HCT116 (cell line): Measurements from ENCODE around the gene EHD3. TPM values are rescaled to one million over a fixed set of nuclear protein-coding genes. Genes with fewer than 3 reads are reported as not detected.

ENCODE experiments used
- ATAC-seq: fragments of 200-7000 bp; cut with Tn5 transposase; 2 replicates; pipeline ENCODE4 v1.9.1; 2020; ENCODE audit warnings: mild to moderate bottlenecking, moderate library complexity
- BruUV-seq: library from RNA; stranded (reverse); fragments of 400-500 nt; replicated peaks from 2 replicates; lab custom pipeline; 2021; lab: Mats Ljungman, UMichigan
- CTCF ChIA-PET: fragments of 300-600 bp; sonication (Branson Sonifier 250); formaldehyde crosslinking; loops from one replicate; lab custom pipeline; 2021; ENCODE audit warnings: antibody characterized with exemption; lab: Charles Lee
- POLR2A ChIA-PET: fragments of 300-600, 350-600 bp; sonication (Branson Sonifier 250); formaldehyde crosslinking; loops from one replicate; lab custom pipeline; 2021; ENCODE audit warnings: antibody characterized with exemption; lab: Charles Lee
- RAD21 ChIA-PET, 2 experiments: fragments of 300-600 bp; sonication (Branson Sonifier 250); formaldehyde crosslinking; loops; one replicate each; lab custom pipeline; 2023; ENCODE audit warnings: low total read pairs in 2 of 2; ENCODE audit not compliant: uncharacterized antibody in 2 of 2, unreplicated experiment in 2 of 2, low non-redundant PET in 1 of 2; lab: Charles Lee
- DNase-seq: peaks from one replicate; pipeline ENCODE4 v3.0.0-alpha.2; 2010; ENCODE audit warnings: low read depth, low spot score
- H2AFZ ChIP-seq: fragments of 200-600 bp; shearing (Covaris generic), sonication (generic); 2 replicates; pipeline ENCODE4 v1.6.1; 2017; ENCODE audit warnings: low read depth, mixed run types, mixed read lengths, antibody characterized with exemption, low read length; ENCODE audit not compliant: poor library complexity, severe bottlenecking
- H3K27ac ChIP-seq: 2 replicates; pipeline ENCODE4 v1.5.1; 2012; ENCODE audit warnings: low read depth, low read length
- H3K27me3 ChIP-seq: fragments of 200-600 bp; sonication (generic); 2 replicates; pipeline ENCODE4 v1.6.1; 2016; ENCODE audit warnings: mixed run types, low read length, mixed read lengths; ENCODE audit not compliant: insufficient read depth
- H3K36me3 ChIP-seq, 2 experiments: fragments of 200-500 bp in 1 of 2; fragments of 200-600 bp in 1 of 2; sonication (Bioruptor generic) in 1 of 2; sonication (generic) in 1 of 2; 2 replicates each; pipeline versions ENCODE4 v1.5.1 to v1.6.1; 2014 to 2016; ENCODE audit warnings: low read length in 2 of 2, inconsistent platforms in 1 of 2, mixed read lengths in 1 of 2, mixed run types in 1 of 2; ENCODE audit not compliant: insufficient read depth in 2 of 2, control insufficient read depth in 1 of 2
- H3K4me1 ChIP-seq, 2 experiments: fragments of 200-600 bp in 1 of 2; sonication (generic) in 1 of 2; 2 replicates each; pipeline versions ENCODE4 v1.5.1 to v1.6.1; 2012 to 2017; ENCODE audit warnings: low read length in 2 of 2, inconsistent platforms in 1 of 2, mild to moderate bottlenecking in 1 of 2, mixed read lengths in 1 of 2, mixed run types in 1 of 2, moderate library complexity in 1 of 2; ENCODE audit not compliant: insufficient read depth in 2 of 2, control insufficient read depth in 1 of 2
- H3K4me2 ChIP-seq: fragments of 200-600 bp; sonication (generic); 2 replicates; pipeline ENCODE4 v1.6.1; 2017; ENCODE audit warnings: mixed run types, low read length, mixed read lengths
- H3K4me3 ChIP-seq, 2 experiments: fragments of 200-600 bp in 1 of 2; sonication (generic) in 1 of 2; replicated peaks in 1 of 2; 2 replicates each; pipeline ENCODE4 v1.5.1; 2011 to 2016; ENCODE audit warnings: low read length in 2 of 2, control low read depth in 1 of 2, low read depth in 1 of 2, mild to moderate bottlenecking in 1 of 2, mixed read lengths in 1 of 2, mixed run types in 1 of 2
- H3K79me2 ChIP-seq: fragments of 200-600 bp; sonication (generic); 2 replicates; pipeline ENCODE4 v1.6.1; 2017; ENCODE audit warnings: mild to moderate bottlenecking, mixed run types, low read length, moderate library complexity, mixed read lengths; ENCODE audit not compliant: insufficient read depth
- H3K9ac ChIP-seq: fragments of 200-600 bp; sonication (generic); 2 replicates; pipeline ENCODE4 v1.6.1; 2016; ENCODE audit warnings: low read length, mixed read lengths
- H3K9me2 ChIP-seq: fragments of 200-600 bp; sonication (generic), shearing (Covaris generic); 2 replicates; pipeline ENCODE4 v1.6.1; 2017; ENCODE audit warnings: mixed run types, mild to moderate bottlenecking, moderate library complexity; ENCODE audit not compliant: insufficient read depth
- H3K9me3 ChIP-seq, 2 experiments: fragments of 200-500 bp in 1 of 2; fragments of 200-600 bp in 1 of 2; sonication (Bioruptor generic) in 1 of 2; sonication (generic) in 1 of 2; 2 replicates each; pipeline ENCODE4 v1.6.1; 2014 to 2017; ENCODE audit warnings: low read length in 2 of 2, mixed read lengths in 2 of 2, inconsistent platforms in 1 of 2, low read depth in 1 of 2, mild to moderate bottlenecking in 1 of 2, mixed run types in 1 of 2, moderate library complexity in 1 of 2; ENCODE audit not compliant: control insufficient read depth in 1 of 2, insufficient read depth in 1 of 2
- H4K20me1 ChIP-seq: fragments of 200-600 bp; sonication (generic), shearing (Covaris generic); 2 replicates; pipeline ENCODE4 v1.6.1; 2017; ENCODE audit warnings: mixed run types, mild to moderate bottlenecking, moderate library complexity; ENCODE audit not compliant: insufficient read depth
- CBX3 ChIP-seq: IDR thresholded peaks from 2 replicates; pipeline ENCODE4 v1.6.1; 2012; ENCODE audit warnings: low read depth
- EGR1 ChIP-seq: IDR thresholded peaks from 2 replicates; pipeline ENCODE4 v1.6.1; 2012; ENCODE audit warnings: low read depth
- EZH2 ChIP-seq: fragments of 200-600 bp; sonication (generic); IDR thresholded peaks from 2 replicates; pipeline ENCODE4 v1.6.1; 2017; ENCODE audit warnings: antibody characterized with exemption, mixed run types
- FOSL1 ChIP-seq: IDR thresholded peaks from 2 replicates; pipeline ENCODE4 v1.6.1; 2012; ENCODE audit warnings: low read depth
- POLR2A ChIP-seq: IDR thresholded peaks from 2 replicates; pipeline ENCODE4 v1.7.0; 2011; ENCODE audit warnings: borderline replicate concordance; ENCODE audit not compliant: insufficient read depth, insufficient read length; ENCODE audit errors: extremely low read depth
- RAD21 ChIP-seq: IDR thresholded peaks from 2 replicates; pipeline ENCODE4 v1.6.1; 2012; ENCODE audit warnings: low read depth, mild to moderate bottlenecking
- SRF ChIP-seq: IDR thresholded peaks from 2 replicates; pipeline ENCODE4 v1.6.1; 2012; ENCODE audit warnings: low read depth
- YY1 ChIP-seq: IDR thresholded peaks from 2 replicates; pipeline ENCODE4 v1.6.1; 2011; ENCODE audit warnings: low read length, low read depth, moderate library complexity, mild to moderate bottlenecking; ENCODE audit not compliant: insufficient replicate concordance; ENCODE audit errors: extremely low read depth
- ZFX ChIP-seq: fragments of 450-650 bp; IDR thresholded peaks from 2 replicates; pipeline ENCODE4 v1.6.1; 2017
- ZNF274 ChIP-seq: fragments of 200-500 bp; sonication (Bioruptor generic); IDR thresholded peaks from 2 replicates; pipeline ENCODE4 v1.6.1; 2014; ENCODE audit warnings: mild to moderate bottlenecking, low read depth, low read length, inconsistent platforms
- intact Hi-C: fragments of 100-400 bp; cut with micrococcal nuclease; formaldehyde crosslinking; loops from 2 replicates; pipeline ENCODE4 v1.10.0; 2022
- total RNA-seq: library from RNA; stranded (reverse); gene quantifications from one replicate; pipeline ENCODE4 v1.2.1, GENCODE V29; 2021; ENCODE audit not compliant: unreplicated experiment
- TF ChIP-seq, protein P1 (sequence below), 3 experiments: fragments of 200-600 bp in 1 of 3; sonication (generic) in 1 of 3; IDR thresholded peaks in 2 of 3; conservative IDR thresholded peaks in 1 of 3; 2 replicates each; pipeline ENCODE4 v1.5.1; 2012 to 2017; ENCODE audit warnings: low read depth in 2 of 3, low read length in 2 of 3, antibody characterized with exemption in 1 of 3, borderline replicate concordance in 1 of 3, control low read depth in 1 of 3, mild to moderate bottlenecking in 1 of 3, mixed read lengths in 1 of 3, mixed run types in 1 of 3, moderate library complexity in 1 of 3; ENCODE audit not compliant: insufficient read depth in 1 of 3
- TF ChIP-seq, protein P2 (sequence below): IDR thresholded peaks from 2 replicates; pipeline ENCODE4 v1.6.1; 2012; ENCODE audit warnings: low read depth
- TF ChIP-seq, protein P3 (sequence below): IDR thresholded peaks from 2 replicates; pipeline ENCODE4 v1.6.1; 2011; ENCODE audit warnings: mild to moderate bottlenecking, low read length, moderate library complexity; ENCODE audit not compliant: insufficient replicate concordance; ENCODE audit errors: extremely low read depth

EHD3 gene
- total RNA-seq, 1 experiment from 2014 or later, result not detected

DNA sequence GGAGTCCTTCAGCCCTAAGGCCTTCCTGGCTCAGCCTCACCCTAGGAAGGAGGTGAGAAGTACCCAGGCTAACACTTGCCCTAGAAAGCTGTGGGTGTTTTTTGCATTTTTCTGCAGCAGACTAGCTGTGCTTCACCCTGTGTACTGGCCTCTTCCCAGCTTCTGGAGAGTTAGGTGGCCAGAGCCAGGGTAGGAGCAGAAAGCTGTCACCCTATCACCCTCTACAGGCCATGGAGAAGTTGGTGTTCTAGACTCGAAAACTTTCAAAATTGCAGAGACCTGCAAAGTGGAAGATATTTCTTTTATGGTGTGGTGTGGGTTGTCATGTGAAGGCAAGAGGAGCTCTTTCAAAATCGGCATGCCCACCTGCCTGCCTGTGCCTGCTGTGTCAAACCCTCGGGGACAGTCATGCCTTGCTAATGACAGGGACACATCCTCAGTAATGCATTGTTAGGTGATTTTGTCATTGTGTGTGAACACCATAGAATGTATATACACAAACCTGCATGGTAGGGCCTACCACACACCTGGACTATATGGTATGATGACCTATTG, 29.8 kb downstream of the EHD3 start:
- RAD21 ChIA-PET, result no interaction called here
- H3K9me3 ChIP-seq, result no peaks in the 10 kb centered on the region
- intact Hi-C loops, result no loop called here
- H3K27me3 ChIP-seq, result no peaks in the 10 kb centered on the region
- no peak for DNase-seq
- H3K4me3 ChIP-seq, result no peak overlapping the region
- peak; percentile 14; the same call in 1 of the 2 replicates for TF ChIP-seq RAD21
- no peak for TF ChIP-seq EZH2
- TF ChIP-seq, all 23 proteins: peak for 1
- H3K9me2 ChIP-seq, result no peaks in the 10 kb centered on the region
- BruUV-seq, result no TSS peak
- no peak overlapping the region for H3K4me2 ChIP-seq
- no peak overlapping the region for H3K9ac ChIP-seq
- H3K27ac ChIP-seq, result no peak overlapping the region
- no peaks in the 10 kb centered on the region for H3K36me3 ChIP-seq
- no peaks in the 10 kb centered on the region for H3K4me1 ChIP-seq
- H4K20me1 ChIP-seq, result no peaks in the 10 kb centered on the region
- H3K79me2 ChIP-seq, result no peaks in the 10 kb centered on the region
- POLR2A ChIA-PET, result no interaction called here
- CTCF ChIA-PET, result no interaction called here
- ATAC-seq, result peak; percentile 42
- H2AFZ ChIP-seq, result no peak overlapping the region

DNA sequence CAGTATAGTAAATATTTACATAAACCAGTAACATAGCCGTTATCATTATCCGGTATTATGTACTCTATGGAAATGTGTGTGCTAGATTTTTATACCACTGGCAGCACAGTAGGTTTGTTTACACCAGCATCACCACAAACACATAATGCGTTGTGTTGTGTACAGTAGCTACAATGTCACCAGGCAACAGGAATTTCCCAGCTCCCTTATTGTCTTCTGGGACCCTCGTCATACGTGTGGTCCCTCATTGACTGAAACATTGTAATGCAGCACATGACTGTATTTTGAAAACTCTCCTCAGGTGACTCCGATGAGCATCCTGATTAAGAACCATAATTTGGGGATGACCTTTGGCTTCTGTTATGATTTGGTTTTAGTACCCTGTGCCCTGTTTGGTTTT, 31.3 kb downstream of the EHD3 start:
- no peak overlapping the region for H3K4me3 ChIP-seq
- no peaks in the 10 kb centered on the region for H3K9me3 ChIP-seq
- no peaks in the 10 kb centered on the region for H3K9me2 ChIP-seq
- H3K36me3 ChIP-seq, result no peaks in the 10 kb centered on the region
- intact Hi-C loops, result no loop called here
- no peaks in the 10 kb centered on the region for H3K4me1 ChIP-seq
- H3K9ac ChIP-seq, result no peak overlapping the region
- no peak overlapping the region for H3K27ac ChIP-seq
- BruUV-seq, result no TSS peak
- ATAC-seq, result no peak
- ChIA-PET CTCF (no interaction called here), POLR2A (no interaction called here), RAD21 (no interaction called here)
- no peak overlapping the region for H3K4me2 ChIP-seq
- H4K20me1 ChIP-seq, result no peaks in the 10 kb centered on the region
- H2AFZ ChIP-seq, result no peak overlapping the region
- H3K79me2 ChIP-seq, result no peaks in the 10 kb centered on the region
- no peak for DNase-seq
- no peaks in the 10 kb centered on the region for H3K27me3 ChIP-seq
- TF ChIP-seq POLR2A (no peak), SRF (no peak), CBX3 (no peak), EGR1 (no peak), EZH2 (no peak), ZNF274 (no peak), ZFX (no peak), YY1 (no peak), FOSL1 (no peak)
- TF ChIP-seq, protein P1, sequence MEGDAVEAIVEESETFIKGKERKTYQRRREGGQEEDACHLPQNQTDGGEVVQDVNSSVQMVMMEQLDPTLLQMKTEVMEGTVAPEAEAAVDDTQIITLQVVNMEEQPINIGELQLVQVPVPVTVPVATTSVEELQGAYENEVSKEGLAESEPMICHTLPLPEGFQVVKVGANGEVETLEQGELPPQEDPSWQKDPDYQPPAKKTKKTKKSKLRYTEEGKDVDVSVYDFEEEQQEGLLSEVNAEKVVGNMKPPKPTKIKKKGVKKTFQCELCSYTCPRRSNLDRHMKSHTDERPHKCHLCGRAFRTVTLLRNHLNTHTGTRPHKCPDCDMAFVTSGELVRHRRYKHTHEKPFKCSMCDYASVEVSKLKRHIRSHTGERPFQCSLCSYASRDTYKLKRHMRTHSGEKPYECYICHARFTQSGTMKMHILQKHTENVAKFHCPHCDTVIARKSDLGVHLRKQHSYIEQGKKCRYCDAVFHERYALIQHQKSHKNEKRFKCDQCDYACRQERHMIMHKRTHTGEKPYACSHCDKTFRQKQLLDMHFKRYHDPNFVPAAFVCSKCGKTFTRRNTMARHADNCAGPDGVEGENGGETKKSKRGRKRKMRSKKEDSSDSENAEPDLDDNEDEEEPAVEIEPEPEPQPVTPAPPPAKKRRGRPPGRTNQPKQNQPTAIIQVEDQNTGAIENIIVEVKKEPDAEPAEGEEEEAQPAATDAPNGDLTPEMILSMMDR (IDR thresholded peaks at IDR 0.05 in 2 of 3, conservative IDR thresholded peaks at IDR 0.05 in 1 of 3; ENCODE audit: borderline replicate concordance in 1 of 3, insufficient read depth in 1 of 3, low read depth in 2 of 3, low read length in 2 of 3), result no peak
- TF ChIP-seq, protein P2, sequence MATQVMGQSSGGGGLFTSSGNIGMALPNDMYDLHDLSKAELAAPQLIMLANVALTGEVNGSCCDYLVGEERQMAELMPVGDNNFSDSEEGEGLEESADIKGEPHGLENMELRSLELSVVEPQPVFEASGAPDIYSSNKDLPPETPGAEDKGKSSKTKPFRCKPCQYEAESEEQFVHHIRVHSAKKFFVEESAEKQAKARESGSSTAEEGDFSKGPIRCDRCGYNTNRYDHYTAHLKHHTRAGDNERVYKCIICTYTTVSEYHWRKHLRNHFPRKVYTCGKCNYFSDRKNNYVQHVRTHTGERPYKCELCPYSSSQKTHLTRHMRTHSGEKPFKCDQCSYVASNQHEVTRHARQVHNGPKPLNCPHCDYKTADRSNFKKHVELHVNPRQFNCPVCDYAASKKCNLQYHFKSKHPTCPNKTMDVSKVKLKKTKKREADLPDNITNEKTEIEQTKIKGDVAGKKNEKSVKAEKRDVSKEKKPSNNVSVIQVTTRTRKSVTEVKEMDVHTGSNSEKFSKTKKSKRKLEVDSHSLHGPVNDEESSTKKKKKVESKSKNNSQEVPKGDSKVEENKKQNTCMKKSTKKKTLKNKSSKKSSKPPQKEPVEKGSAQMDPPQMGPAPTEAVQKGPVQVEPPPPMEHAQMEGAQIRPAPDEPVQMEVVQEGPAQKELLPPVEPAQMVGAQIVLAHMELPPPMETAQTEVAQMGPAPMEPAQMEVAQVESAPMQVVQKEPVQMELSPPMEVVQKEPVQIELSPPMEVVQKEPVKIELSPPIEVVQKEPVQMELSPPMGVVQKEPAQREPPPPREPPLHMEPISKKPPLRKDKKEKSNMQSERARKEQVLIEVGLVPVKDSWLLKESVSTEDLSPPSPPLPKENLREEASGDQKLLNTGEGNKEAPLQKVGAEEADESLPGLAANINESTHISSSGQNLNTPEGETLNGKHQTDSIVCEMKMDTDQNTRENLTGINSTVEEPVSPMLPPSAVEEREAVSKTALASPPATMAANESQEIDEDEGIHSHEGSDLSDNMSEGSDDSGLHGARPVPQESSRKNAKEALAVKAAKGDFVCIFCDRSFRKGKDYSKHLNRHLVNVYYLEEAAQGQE, result no peak
- TF ChIP-seq, protein P3, sequence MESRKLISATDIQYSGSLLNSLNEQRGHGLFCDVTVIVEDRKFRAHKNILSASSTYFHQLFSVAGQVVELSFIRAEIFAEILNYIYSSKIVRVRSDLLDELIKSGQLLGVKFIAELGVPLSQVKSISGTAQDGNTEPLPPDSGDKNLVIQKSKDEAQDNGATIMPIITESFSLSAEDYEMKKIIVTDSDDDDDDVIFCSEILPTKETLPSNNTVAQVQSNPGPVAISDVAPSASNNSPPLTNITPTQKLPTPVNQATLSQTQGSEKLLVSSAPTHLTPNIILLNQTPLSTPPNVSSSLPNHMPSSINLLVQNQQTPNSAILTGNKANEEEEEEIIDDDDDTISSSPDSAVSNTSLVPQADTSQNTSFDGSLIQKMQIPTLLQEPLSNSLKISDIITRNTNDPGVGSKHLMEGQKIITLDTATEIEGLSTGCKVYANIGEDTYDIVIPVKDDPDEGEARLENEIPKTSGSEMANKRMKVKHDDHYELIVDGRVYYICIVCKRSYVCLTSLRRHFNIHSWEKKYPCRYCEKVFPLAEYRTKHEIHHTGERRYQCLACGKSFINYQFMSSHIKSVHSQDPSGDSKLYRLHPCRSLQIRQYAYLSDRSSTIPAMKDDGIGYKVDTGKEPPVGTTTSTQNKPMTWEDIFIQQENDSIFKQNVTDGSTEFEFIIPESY, result no peak
